ENCODE results near the gene AEN.
"Not testable (repeated sequence)": the region's sequence is repeated elsewhere in the genome, so short reads cannot be mapped to it uniquely, and the experiment has no call there.

AEN gene

GRCh38 chr15:88631464-88632028 lies 10.4 kb downstream of the AEN start:
- TF ChIP-seq MYC (IDR thresholded peaks at IDR 0.05; ENCODE audit: low read depth, low read length) (no peak), MAX (IDR thresholded peaks at IDR 0.05; ENCODE audit: low read depth, low read length) (no peak), POLR2A (IDR thresholded peaks at IDR 0.05; ENCODE audit: extremely low read depth, insufficient read length) (no peak)

GRCh38 chr15:88632797-88633196 lies 11.7 kb downstream of the AEN start:
- DNase-seq (ENCODE audit: low read depth); H3K4me3 ChIP-seq (ENCODE audit: low read depth, low read length): not testable (repeated sequence)

More at GRCh38 chr15:88631464-88632028, 10.4 kb downstream of the AEN start:
- no peak overlapping the region for H3K4me3 ChIP-seq (ENCODE audit: low read depth, low read length)
- no peak for DNase-seq (ENCODE audit: low read depth)

GRCh38 chr15:88634449-88634848 lies 13.3 kb downstream of the AEN start:
- no peak for DNase-seq (ENCODE audit: low read depth)
- H3K4me3 ChIP-seq (ENCODE audit: low read depth, low read length) = no peak overlapping the region
- no peak for TF ChIP-seq MAX (IDR thresholded peaks at IDR 0.05; ENCODE audit: low read depth, low read length)
- TF ChIP-seq POLR2A (IDR thresholded peaks at IDR 0.05; ENCODE audit: extremely low read depth, insufficient read length) = no peak
- no peak for TF ChIP-seq CTCF (IDR thresholded peaks at IDR 0.05; ENCODE audit: low read depth, low read length)
- TF ChIP-seq MYC (IDR thresholded peaks at IDR 0.05; ENCODE audit: low read depth, low read length) = no peak

GRCh38 chr15:88635318-88635717 lies 14.2 kb downstream of the AEN start:
- no peak overlapping the region for H3K4me3 ChIP-seq (ENCODE audit: low read depth, low read length)

GRCh38 chr15:88636050-88636449 lies 14.9 kb downstream of the AEN start:
- TF ChIP-seq MAX (IDR thresholded peaks at IDR 0.05; ENCODE audit: low read depth, low read length) = no peak
- TF ChIP-seq POLR2A (IDR thresholded peaks at IDR 0.05; ENCODE audit: extremely low read depth, insufficient read length) = no peak
- no peak for TF ChIP-seq MYC (IDR thresholded peaks at IDR 0.05; ENCODE audit: low read depth, low read length)
- no peak for TF ChIP-seq CTCF (IDR thresholded peaks at IDR 0.05; ENCODE audit: low read depth, low read length)
- no peak for DNase-seq (ENCODE audit: low read depth)
- no peak overlapping the region for H3K4me3 ChIP-seq (ENCODE audit: low read depth, low read length)

More at GRCh38 chr15:88635318-88635717, 14.2 kb downstream of the AEN start:
- TF ChIP-seq CTCF (IDR thresholded peaks at IDR 0.05; ENCODE audit: low read depth, low read length) (no peak), MYC (IDR thresholded peaks at IDR 0.05; ENCODE audit: low read depth, low read length) (no peak), MAX (IDR thresholded peaks at IDR 0.05; ENCODE audit: low read depth, low read length) (no peak), POLR2A (IDR thresholded peaks at IDR 0.05; ENCODE audit: extremely low read depth, insufficient read length) (no peak)
- DNase-seq (ENCODE audit: low read depth) = no peak

GRCh38 chr15:88636654-88637053 lies 15.5 kb downstream of the AEN start:
- no peak overlapping the region for H3K4me3 ChIP-seq (ENCODE audit: low read depth, low read length)
- no peak for DNase-seq (ENCODE audit: low read depth)
- TF ChIP-seq CTCF (IDR thresholded peaks at IDR 0.05; ENCODE audit: low read depth, low read length) = no peak
- TF ChIP-seq MAX (IDR thresholded peaks at IDR 0.05; ENCODE audit: low read depth, low read length) = no peak
- TF ChIP-seq MYC (IDR thresholded peaks at IDR 0.05; ENCODE audit: low read depth, low read length) = no peak
- TF ChIP-seq POLR2A (IDR thresholded peaks at IDR 0.05; ENCODE audit: extremely low read depth, insufficient read length) = no peak

GRCh38 chr15:88637436-88637835 lies 16.3 kb downstream of the AEN start:
- H3K4me3 ChIP-seq (ENCODE audit: low read depth, low read length) = no peak overlapping the region

More at GRCh38 chr15:88637436-88637835, 16.3 kb downstream of the AEN start:
- no peak for TF ChIP-seq MYC (IDR thresholded peaks at IDR 0.05; ENCODE audit: low read depth, low read length)
- no peak for TF ChIP-seq CTCF (IDR thresholded peaks at IDR 0.05; ENCODE audit: low read depth, low read length)
- TF ChIP-seq POLR2A (IDR thresholded peaks at IDR 0.05; ENCODE audit: extremely low read depth, insufficient read length) = no peak
- no peak for TF ChIP-seq MAX (IDR thresholded peaks at IDR 0.05; ENCODE audit: low read depth, low read length)
- DNase-seq (ENCODE audit: low read depth) = no peak
